Endothelial cell of umbilical vein (primary cell): ENCODE measurements around the gene DEPDC5. TPM values are rescaled to one million over a fixed set of nuclear protein-coding genes. Genes with fewer than 3 reads are reported as not detected.

ENCODE experiments used
- BruUV-seq: library from RNA; stranded (reverse); fragments of 400-500 nt; replicated peaks from 2 replicates; lab custom pipeline; 2021; lab: Mats Ljungman, UMichigan
- CTCF ChIA-PET: fragments of 300-600, 350-600 bp; sonication (Branson Sonifier 250); formaldehyde crosslinking; loops from one replicate; lab custom pipeline; 2021; ENCODE audit warnings: antibody characterized with exemption, inconsistent platforms; lab: Charles Lee
- POLR2A ChIA-PET: fragments of 300-600, 350-600 bp; sonication (Branson Sonifier 250); formaldehyde crosslinking; loops from one replicate; lab custom pipeline; 2021; ENCODE audit warnings: antibody characterized with exemption, inconsistent platforms; lab: Charles Lee
- DNase-seq: peaks from one replicate; pipeline ENCODE4 v3.0.0-alpha.2; 2011; ENCODE audit warnings: low read depth, low spot score
- FAIRE-seq: peaks from 2 replicates; lab custom pipeline; 2011; peaks lifted over from hg19 to GRCh38; lab: Jason Lieb, UNC
- H2AFZ ChIP-seq: 2 replicates; pipeline ENCODE4 v1.6.0; 2012; ENCODE audit warnings: low read depth, low read length, control low read depth, inconsistent platforms
- H3K27ac ChIP-seq: 2 replicates; pipeline ENCODE4 v1.5.1; 2011; ENCODE audit warnings: low read depth, mild to moderate bottlenecking, control low read depth, low read length, moderate library complexity; ENCODE audit not compliant: insufficient read depth
- H3K27me3 ChIP-seq, 2 experiments: 2 replicates each; pipeline versions ENCODE4 v1.6.0 to v1.6.1; 2011; ENCODE audit warnings: low read length in 2 of 2, mixed read lengths in 1 of 2; ENCODE audit not compliant: control insufficient read depth in 2 of 2, insufficient read depth in 2 of 2
- H3K36me3 ChIP-seq, 2 experiments: 2 replicates in 1 of 2; 3 replicates in 1 of 2; pipeline ENCODE4 v1.5.1; 2011; ENCODE audit warnings: low read length in 2 of 2, mild to moderate bottlenecking in 1 of 2, moderate library complexity in 1 of 2; ENCODE audit not compliant: control insufficient read depth in 2 of 2, insufficient read depth in 2 of 2; ENCODE audit errors: extremely low read depth in 1 of 2
- H3K4me1 ChIP-seq: 3 replicates; pipeline ENCODE4 v1.5.1; 2011; ENCODE audit warnings: mild to moderate bottlenecking, low read length; ENCODE audit not compliant: control insufficient read depth, insufficient read depth; ENCODE audit errors: extremely low read depth
- H3K4me2 ChIP-seq: 2 replicates; pipeline ENCODE4 v1.6.1; 2011; ENCODE audit warnings: low read length, control low read depth, mixed read lengths; ENCODE audit not compliant: insufficient read depth
- H3K4me3 ChIP-seq, 3 experiments: fragments of 200-600 bp in 1 of 3; sonication (generic), shearing (Covaris generic) in 1 of 3; replicated peaks in 1 of 3; 2 replicates each; pipeline ENCODE4 v1.5.1; 2011 to 2016; ENCODE audit warnings: control low read depth in 3 of 3, low read length in 3 of 3, mild to moderate bottlenecking in 2 of 3, inconsistent platforms in 1 of 3, low read depth in 1 of 3, moderate library complexity in 1 of 3; ENCODE audit not compliant: insufficient read depth in 1 of 3
- H3K79me2 ChIP-seq: 2 replicates; pipeline ENCODE4 v1.6.0; 2012; ENCODE audit warnings: low read length, inconsistent platforms; ENCODE audit not compliant: control insufficient read depth, insufficient read depth
- H3K9ac ChIP-seq: replicated peaks from 2 replicates; pipeline ENCODE3; 2011; ENCODE audit warnings: low read length, control low read depth; ENCODE audit not compliant: insufficient read depth; ENCODE audit errors: extremely low read depth
- H3K9me1 ChIP-seq: replicated peaks from 3 replicates; pipeline ENCODE4 v1.6.0; 2011; ENCODE audit warnings: mild to moderate bottlenecking, low read length; ENCODE audit not compliant: control insufficient read depth, insufficient read depth; ENCODE audit errors: extremely low read depth
- H3K9me3 ChIP-seq: replicated peaks from 2 replicates; pipeline ENCODE4 v1.5.1; 2012; ENCODE audit warnings: low read length, inconsistent platforms; ENCODE audit not compliant: control insufficient read depth, insufficient read depth
- H4K20me1 ChIP-seq: replicated peaks from 2 replicates; pipeline ENCODE3; 2011; ENCODE audit warnings: mild to moderate bottlenecking, low read length; ENCODE audit not compliant: control insufficient read depth, insufficient read depth; ENCODE audit errors: extremely low read depth
- CTCF ChIP-seq, 2 donors: IDR thresholded peaks; 1 replicate in 1 of 2; 2 replicates in 1 of 2; pipeline ENCODE4 v1.5.1; 2011; ENCODE audit warnings: low read length in 2 of 2, mild to moderate bottlenecking in 2 of 2, moderate library complexity in 2 of 2, control low read depth in 1 of 2, inconsistent platforms in 1 of 2, low read depth in 1 of 2; ENCODE audit not compliant: insufficient read depth in 1 of 2; ENCODE audit errors: extremely low read depth in 1 of 2
- EZH2 ChIP-seq: IDR thresholded peaks from 2 replicates; pipeline ENCODE4 v1.6.1; 2012; ENCODE audit warnings: borderline replicate concordance, low read depth, mild to moderate bottlenecking, moderate library complexity, low read length, inconsistent platforms; ENCODE audit not compliant: severe bottlenecking
- FOS ChIP-seq: IDR thresholded peaks from 2 replicates; pipeline ENCODE4 v1.6.1; 2011; ENCODE audit warnings: mild to moderate bottlenecking, low read length, moderate library complexity, borderline replicate concordance; ENCODE audit not compliant: insufficient read depth
- GATA2 ChIP-seq: IDR thresholded peaks from 2 replicates; pipeline ENCODE4 v1.7.0; 2011; ENCODE audit warnings: low read depth, mild to moderate bottlenecking, moderate library complexity, mixed read lengths, low read length; ENCODE audit not compliant: insufficient read length, insufficient read depth
- JUN ChIP-seq: IDR thresholded peaks from 2 replicates; pipeline ENCODE4 v1.6.1; 2011; ENCODE audit warnings: borderline replicate concordance, low read depth; ENCODE audit not compliant: insufficient read length, insufficient read depth
- MAX ChIP-seq: IDR thresholded peaks from 2 replicates; pipeline ENCODE4 v1.6.1; 2011; ENCODE audit not compliant: insufficient read depth, insufficient read length
- MYC ChIP-seq: IDR thresholded peaks from one replicate; pipeline ENCODE4 v1.6.1; 2011; ENCODE audit warnings: mild to moderate bottlenecking, low read depth, low read length
- POLR2AphosphoS5 ChIP-seq: IDR thresholded peaks from 2 replicates; pipeline ENCODE4 v1.6.1; 2012; ENCODE audit warnings: low read depth, mild to moderate bottlenecking, control low read depth, low read length, moderate library complexity; ENCODE audit not compliant: insufficient read depth
- dilution Hi-C: fragments of 300-500 bp; cut with MboI; formaldehyde crosslinking; loops from one replicate; pipeline ENCODE4 v1.15.0; 2019; ENCODE audit warnings: low sequenced_read_pairs; ENCODE audit not compliant: extremely low pct_ligation_motif_present
- intact Hi-C: fragments of 100-400 bp; cut with micrococcal nuclease; formaldehyde crosslinking; loops from one replicate; pipeline ENCODE4 v1.10.0; 2022
- polyA plus RNA-seq, 4 experiments: library from polyadenylated mRNA; depleted of rRNA in 3 of 4; stranded (reverse) in 3 of 4; unstranded in 1 of 4; fragments of >200 nt; gene quantifications; 2 replicates each; pipeline versions ENCODE4 v1.2.1 to v1.2.3, GENCODE V29; 2011 to 2012; ENCODE audit warnings: missing spikeins in 1 of 4
- total RNA-seq: library from RNA; stranded (reverse); gene quantifications from 2 replicates; pipeline ENCODE4 v1.2.3, GENCODE V29; 2021

Gene DEPDC5
- total and polyA plus RNA-seq, 2 donors (not counting 3 experiments of a cell fraction or from before 2014, with no cell fraction given): 13.1 to 36.6 TPM

- Histone ChIP-seq H3K4me2 (no peak overlapping the region), H4K20me1 (no peaks in the 10 kb centered on the region), H3K27me3 (peaks cover 0 to 5% of the 10 kb centered on the region in 2 experiments), H2AFZ (no peak overlapping the region), H3K4me3 (no peak overlapping the region), H3K27ac (no peak overlapping the region), H3K9me1 (no peaks in the 10 kb centered on the region), H3K36me3 (no peaks in the 10 kb centered on the region), H3K4me1 (peaks cover 3% of the 10 kb centered on the region), H3K9ac (no peak overlapping the region), H3K9me3 (no peaks in the 10 kb centered on the region), H3K79me2 (no peaks in the 10 kb centered on the region)
- DNase-seq: no peak
- FAIRE-seq: no peak
- intact Hi-C loops (no loop called here), dilution Hi-C loops (no loop called here)
- CTCF ChIA-PET: no interaction called here
- TF ChIP-seq FOS: no peak
- TF ChIP-seq MYC: no peak
- no peak for TF ChIP-seq MAX
- no peak for TF ChIP-seq JUN
- no peak for TF ChIP-seq POLR2AphosphoS5
- TF ChIP-seq GATA2: no peak
- no peak for TF ChIP-seq CTCF (IDR thresholded peaks at IDR 0.05; ENCODE audit: extremely low read depth in 1 of 2, insufficient read depth in 1 of 2, low read depth in 1 of 2, low read length in 2 of 2)
- TF ChIP-seq EZH2: no peak
- POLR2A ChIA-PET: no interaction called here
- BruUV-seq: no TSS peak
These were observed 161.8 kb downstream of the DEPDC5 start for GRCh38 chr22:31915586-31915985.
